ENCODE results near the gene MYEF2.

MYEF2 gene

GRCh38 chr15:48121849-48122248, 56.2 kb downstream of the MYEF2 start:
- Mint-ChIP-seq H3K27me3 (peaks cover 6% of the 10 kb centered on the region), H3K36me3 (ENCODE audit: low read depth) (no peaks in the 10 kb centered on the region), H3K9me3 (no peaks in the 10 kb centered on the region), H3K4me1 (ENCODE audit: low read depth) (no peaks in the 10 kb centered on the region), H3K4me3 (no peak overlapping the region), H3K27ac (no peak overlapping the region)
- intact Hi-C loops (cut with micrococcal nuclease): no loop called here

GRCh38 chr15:48120745-48121144, 57.4 kb downstream of the MYEF2 start, which contains the start of gene SLC24A5:
TSS of gene SLC24A5 (plus strand) at chr15:48120990. CDS start at chr15:48121045, 55 bp downstream.
- no peaks in the 10 kb centered on the region for H3K4me1 Mint-ChIP-seq (ENCODE audit: low read depth)

GRCh38 chr15:48119277-48119676, 58.8 kb downstream of the MYEF2 start:
- Mint-ChIP-seq H3K27ac (no peak overlapping the region), H3K4me3 (no peak overlapping the region), H3K4me1 (ENCODE audit: low read depth) (no peaks in the 10 kb centered on the region), H3K9me3 (no peaks in the 10 kb centered on the region), H3K36me3 (ENCODE audit: low read depth) (no peaks in the 10 kb centered on the region), H3K27me3 (peaks cover 7% of the 10 kb centered on the region)
- intact Hi-C loops (cut with micrococcal nuclease): no loop called here

More at GRCh38 chr15:48120745-48121144, 57.4 kb downstream of the MYEF2 start, which contains the start of gene SLC24A5:
- Mint-ChIP-seq H3K9me3 (no peaks in the 10 kb centered on the region), H3K36me3 (ENCODE audit: low read depth) (no peaks in the 10 kb centered on the region), H3K27ac (no peak within 1 kb of the TSS), H3K27me3 (peaks cover 5% of the 10 kb centered on the region), H3K4me3 (no peak within 1 kb of the TSS)
- intact Hi-C loops (cut with micrococcal nuclease): no loop called here

- intact Hi-C loops (cut with micrococcal nuclease): no loop called here
- Mint-ChIP-seq H3K9me3 (no peaks in the 10 kb centered on the region), H3K4me3 (no peak overlapping the region), H3K36me3 (ENCODE audit: low read depth) (no peaks in the 10 kb centered on the region), H3K4me1 (ENCODE audit: low read depth) (no peaks in the 10 kb centered on the region), H3K27ac (no peak overlapping the region), H3K27me3 (peaks cover 4% of the 10 kb centered on the region)
Measured at GRCh38 chr15:48112242-48112641, 65.9 kb downstream of the MYEF2 start.

- Mint-ChIP-seq H3K36me3 (ENCODE audit: low read depth) (no peaks in the 10 kb centered on the region), H3K4me1 (ENCODE audit: low read depth) (no peaks in the 10 kb centered on the region), H3K27me3 (peaks cover 3% of the 10 kb centered on the region), H3K4me3 (no peak overlapping the region), H3K27ac (no peak overlapping the region), H3K9me3 (no peaks in the 10 kb centered on the region)
- intact Hi-C loops (cut with micrococcal nuclease): no loop called here
Measured at GRCh38 chr15:48109856-48110531, 68.1 kb downstream of the MYEF2 start.

- H3K27ac Mint-ChIP-seq: no peak overlapping the region
- intact Hi-C loops (cut with micrococcal nuclease): no loop called here
- no peaks in the 10 kb centered on the region for H3K4me1 Mint-ChIP-seq (ENCODE audit: low read depth)
- H3K4me3 Mint-ChIP-seq: no peak overlapping the region
- peaks cover 4% of the 10 kb centered on the region for H3K27me3 Mint-ChIP-seq
- H3K36me3 Mint-ChIP-seq (ENCODE audit: low read depth): no peaks in the 10 kb centered on the region
- H3K9me3 Mint-ChIP-seq: no peaks in the 10 kb centered on the region
Measured at GRCh38 chr15:48109212-48109611, 68.9 kb downstream of the MYEF2 start.

- no peak overlapping the region for H3K4me3 Mint-ChIP-seq
- no peak overlapping the region for H3K27ac Mint-ChIP-seq
- H3K27me3 Mint-ChIP-seq: peaks cover 4% of the 10 kb centered on the region
- no peaks in the 10 kb centered on the region for H3K36me3 Mint-ChIP-seq (ENCODE audit: low read depth)
- intact Hi-C loops (cut with micrococcal nuclease): no loop called here
- H3K9me3 Mint-ChIP-seq: no peaks in the 10 kb centered on the region
- no peaks in the 10 kb centered on the region for H3K4me1 Mint-ChIP-seq (ENCODE audit: low read depth)
Measured at GRCh38 chr15:48105936-48106335, 72.2 kb downstream of the MYEF2 start.

GRCh38 chr15:48103647-48104046, 74.4 kb downstream of the MYEF2 start:
- H3K27ac Mint-ChIP-seq: no peak overlapping the region
- no peaks in the 10 kb centered on the region for H3K9me3 Mint-ChIP-seq
- H3K27me3 Mint-ChIP-seq: peaks cover 5% of the 10 kb centered on the region
- intact Hi-C loops (cut with micrococcal nuclease): no loop called here
- H3K4me1 Mint-ChIP-seq (ENCODE audit: low read depth): no peaks in the 10 kb centered on the region
- H3K36me3 Mint-ChIP-seq (ENCODE audit: low read depth): no peaks in the 10 kb centered on the region
- H3K4me3 Mint-ChIP-seq: no peak overlapping the region

- Mint-ChIP-seq H3K27ac (no peak overlapping the region), H3K9me3 (no peaks in the 10 kb centered on the region), H3K36me3 (ENCODE audit: low read depth) (no peaks in the 10 kb centered on the region), H3K4me3 (no peak overlapping the region), H3K4me1 (ENCODE audit: low read depth) (no peaks in the 10 kb centered on the region), H3K27me3 (peaks cover 5% of the 10 kb centered on the region)
- intact Hi-C loops (cut with micrococcal nuclease): no loop called here
Measured at GRCh38 chr15:48102167-48102566, 75.9 kb downstream of the MYEF2 start.

- H3K36me3 Mint-ChIP-seq (ENCODE audit: low read depth): no peaks in the 10 kb centered on the region
- intact Hi-C loops (cut with micrococcal nuclease): no loop called here
- peaks cover 4% of the 10 kb centered on the region for H3K27me3 Mint-ChIP-seq
- H3K27ac Mint-ChIP-seq: no peak overlapping the region
- no peak overlapping the region for H3K4me3 Mint-ChIP-seq
- no peaks in the 10 kb centered on the region for H3K4me1 Mint-ChIP-seq (ENCODE audit: low read depth)
- no peaks in the 10 kb centered on the region for H3K9me3 Mint-ChIP-seq
Measured at GRCh38 chr15:48101376-48101961, 76.6 kb downstream of the MYEF2 start.

GRCh38 chr15:48097264-48097663, 80.8 kb downstream of the MYEF2 start:
- H3K4me3 Mint-ChIP-seq: no peak overlapping the region
- H3K4me1 Mint-ChIP-seq (ENCODE audit: low read depth): no peaks in the 10 kb centered on the region
- no peak overlapping the region for H3K27ac Mint-ChIP-seq
- intact Hi-C loops (cut with micrococcal nuclease): no loop called here
- no peaks in the 10 kb centered on the region for H3K9me3 Mint-ChIP-seq
- no peaks in the 10 kb centered on the region for H3K36me3 Mint-ChIP-seq (ENCODE audit: low read depth)
- H3K27me3 Mint-ChIP-seq: peaks cover 1% of the 10 kb centered on the region

- Mint-ChIP-seq H3K4me1 (ENCODE audit: low read depth) (no peaks in the 10 kb centered on the region), H3K27ac (no peak overlapping the region), H3K27me3 (peaks cover 1% of the 10 kb centered on the region), H3K4me3 (no peak overlapping the region), H3K9me3 (no peaks in the 10 kb centered on the region), H3K36me3 (ENCODE audit: low read depth) (no peaks in the 10 kb centered on the region)
- intact Hi-C loops (cut with micrococcal nuclease): no loop called here
Measured at GRCh38 chr15:48096813-48097212, 81.3 kb downstream of the MYEF2 start.

GRCh38 chr15:48096355-48096786, 81.7 kb downstream of the MYEF2 start:
- Mint-ChIP-seq H3K4me3 (no peak overlapping the region), H3K36me3 (ENCODE audit: low read depth) (no peaks in the 10 kb centered on the region), H3K9me3 (no peaks in the 10 kb centered on the region), H3K27ac (no peak overlapping the region), H3K4me1 (ENCODE audit: low read depth) (no peaks in the 10 kb centered on the region), H3K27me3 (peaks cover 1% of the 10 kb centered on the region)
- intact Hi-C loops (cut with micrococcal nuclease): no loop called here

GRCh38 chr15:48091522-48091921, 86.6 kb downstream of the MYEF2 start:
- no peaks in the 10 kb centered on the region for H3K9me3 Mint-ChIP-seq
- no peaks in the 10 kb centered on the region for H3K36me3 Mint-ChIP-seq (ENCODE audit: low read depth)
- no peak overlapping the region for H3K4me3 Mint-ChIP-seq
- no peak overlapping the region for H3K27ac Mint-ChIP-seq
- peaks cover 3% of the 10 kb centered on the region for H3K27me3 Mint-ChIP-seq
- intact Hi-C loops (cut with micrococcal nuclease): no loop called here
- no peaks in the 10 kb centered on the region for H3K4me1 Mint-ChIP-seq (ENCODE audit: low read depth)

- Mint-ChIP-seq H3K9me3 (no peaks in the 10 kb centered on the region), H3K4me1 (ENCODE audit: low read depth) (no peaks in the 10 kb centered on the region), H3K27ac (no peak overlapping the region), H3K36me3 (ENCODE audit: low read depth) (no peaks in the 10 kb centered on the region), H3K4me3 (no peak overlapping the region), H3K27me3 (peaks cover 3% of the 10 kb centered on the region)
- intact Hi-C loops (cut with micrococcal nuclease): no loop called here
Measured at GRCh38 chr15:48090666-48091065, 87.4 kb downstream of the MYEF2 start.
